Colonic mucosa (tissue), 4 donors: ENCODE measurements around the gene MYO7B. TPM values are rescaled to one million over a fixed set of nuclear protein-coding genes. Genes with fewer than 3 reads are reported as not detected.

Source experiments
- DNase-seq: peaks from one replicate; pipeline ENCODE4 v3.0.0-alpha.2; 2020
- H3K27ac ChIP-seq: fragments of 200-600 bp; one replicate; pipeline ENCODE4 v1.8.0; 2021
- H3K27me3 ChIP-seq: fragments of 200-600 bp; one replicate; pipeline ENCODE4 v1.8.0; 2021
- H3K36me3 ChIP-seq: fragments of 200-600 bp; one replicate; pipeline ENCODE4 v1.8.0; 2021
- H3K4me1 ChIP-seq: fragments of 200-600 bp; one replicate; pipeline ENCODE4 v1.8.0; 2021; ENCODE audit warnings: mild to moderate bottlenecking
- H3K4me3 ChIP-seq: fragments of 200-600 bp; one replicate; pipeline ENCODE4 v1.8.0; 2021
- H3K9ac ChIP-seq, 2 donors: one replicate each; pipeline ENCODE4 v1.7.0; 2013; ENCODE audit warnings: control low read depth in 2 of 2, low read depth in 2 of 2, low read length in 2 of 2
- H3K9me3 ChIP-seq: fragments of 200-600 bp; one replicate; pipeline ENCODE4 v1.8.0; 2021
- intact Hi-C: fragments of 100-400 bp; cut with DNase I; formaldehyde crosslinking; loops from one replicate; pipeline ENCODE4 v1.14.1; 2022
- total RNA-seq, 2 donors: library from RNA; stranded (reverse); fragmentation: NEBNext Ultra II Directional in 1 of 2; extraction: Animal tissue kit (Norgen Biotek cat#: 25700) in 1 of 2; gene quantifications; one replicate each; pipeline ENCODE4 v1.2.1, GENCODE V29; 2021
- TF ChIP-seq, protein P1 (sequence below): fragments of 200-600 bp; IDR thresholded peaks from one replicate; pipeline ENCODE4 v1.8.0; 2022; ENCODE audit warnings: antibody characterized with exemption, mild to moderate bottlenecking
- donor health status: healthy.
- donor health status: DM: no; HTN: no; CAD: no.
- donor health status: DM: no; HTN: no; CAD: no.

MYO7B gene
- total RNA-seq, 2 donors from 2014 or later: 159 to 218 TPM

DNA sequence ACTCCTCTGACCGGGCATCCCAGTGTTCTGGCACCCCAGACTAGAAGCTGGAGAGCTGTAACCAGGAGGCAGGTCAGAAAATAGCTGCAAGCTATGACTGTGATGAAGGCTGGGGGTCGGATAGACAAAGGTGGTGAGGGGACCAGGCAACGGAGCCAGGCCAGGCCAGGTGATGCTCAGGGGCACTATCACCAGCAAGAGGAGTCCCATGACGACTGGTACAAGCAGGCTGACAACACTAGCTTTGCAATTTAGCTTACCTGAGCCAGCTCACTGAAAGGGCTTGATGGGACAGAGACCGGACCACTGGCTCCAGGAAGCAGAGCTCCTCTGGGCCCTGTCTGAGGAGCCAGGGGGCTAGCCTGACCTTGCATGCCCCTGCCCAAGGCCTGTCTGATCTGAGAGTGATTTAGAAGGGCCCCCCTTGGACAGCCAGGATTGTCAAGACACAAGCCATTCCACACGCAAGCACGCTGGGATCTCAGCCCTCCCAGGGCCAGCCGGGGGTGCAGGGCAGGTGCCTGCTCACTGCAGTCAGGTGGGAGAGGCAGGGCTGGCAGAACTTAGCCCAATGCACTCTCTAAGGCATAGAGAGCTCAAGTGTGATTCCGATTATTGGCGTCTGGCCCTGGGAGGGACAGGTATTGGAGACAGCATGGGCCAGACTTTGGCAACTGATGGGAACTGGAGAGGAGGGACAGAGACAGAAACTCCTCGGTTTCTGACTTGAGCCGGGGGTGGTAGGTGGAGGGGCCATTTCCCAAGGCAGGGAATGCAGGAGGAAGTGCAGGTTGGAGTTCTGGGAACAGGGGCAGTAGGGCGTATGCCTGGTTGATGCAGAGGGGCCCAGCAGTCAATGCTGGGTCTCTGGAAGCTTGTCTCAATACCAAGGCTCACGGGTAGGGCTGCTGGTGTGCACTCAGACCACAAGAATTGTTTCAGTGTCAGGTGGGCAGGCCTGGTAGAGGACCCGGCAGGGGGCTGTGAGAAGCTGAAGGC is 47.7 kb downstream of the MYO7B start:
- no peaks in the 10 kb centered on the region for H3K9me3 ChIP-seq
- TF ChIP-seq, protein P1, sequence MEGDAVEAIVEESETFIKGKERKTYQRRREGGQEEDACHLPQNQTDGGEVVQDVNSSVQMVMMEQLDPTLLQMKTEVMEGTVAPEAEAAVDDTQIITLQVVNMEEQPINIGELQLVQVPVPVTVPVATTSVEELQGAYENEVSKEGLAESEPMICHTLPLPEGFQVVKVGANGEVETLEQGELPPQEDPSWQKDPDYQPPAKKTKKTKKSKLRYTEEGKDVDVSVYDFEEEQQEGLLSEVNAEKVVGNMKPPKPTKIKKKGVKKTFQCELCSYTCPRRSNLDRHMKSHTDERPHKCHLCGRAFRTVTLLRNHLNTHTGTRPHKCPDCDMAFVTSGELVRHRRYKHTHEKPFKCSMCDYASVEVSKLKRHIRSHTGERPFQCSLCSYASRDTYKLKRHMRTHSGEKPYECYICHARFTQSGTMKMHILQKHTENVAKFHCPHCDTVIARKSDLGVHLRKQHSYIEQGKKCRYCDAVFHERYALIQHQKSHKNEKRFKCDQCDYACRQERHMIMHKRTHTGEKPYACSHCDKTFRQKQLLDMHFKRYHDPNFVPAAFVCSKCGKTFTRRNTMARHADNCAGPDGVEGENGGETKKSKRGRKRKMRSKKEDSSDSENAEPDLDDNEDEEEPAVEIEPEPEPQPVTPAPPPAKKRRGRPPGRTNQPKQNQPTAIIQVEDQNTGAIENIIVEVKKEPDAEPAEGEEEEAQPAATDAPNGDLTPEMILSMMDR: no peak
- no peaks in the 10 kb centered on the region for H3K4me1 ChIP-seq
- H3K27ac ChIP-seq: no peak overlapping the region
- H3K4me3 ChIP-seq: no peak overlapping the region
- intact Hi-C loops: no loop called here
- no peak for DNase-seq
- H3K9ac ChIP-seq: no peak overlapping the region
- no peaks in the 10 kb centered on the region for H3K36me3 ChIP-seq
- H3K27me3 ChIP-seq: no peaks in the 10 kb centered on the region

DNA sequence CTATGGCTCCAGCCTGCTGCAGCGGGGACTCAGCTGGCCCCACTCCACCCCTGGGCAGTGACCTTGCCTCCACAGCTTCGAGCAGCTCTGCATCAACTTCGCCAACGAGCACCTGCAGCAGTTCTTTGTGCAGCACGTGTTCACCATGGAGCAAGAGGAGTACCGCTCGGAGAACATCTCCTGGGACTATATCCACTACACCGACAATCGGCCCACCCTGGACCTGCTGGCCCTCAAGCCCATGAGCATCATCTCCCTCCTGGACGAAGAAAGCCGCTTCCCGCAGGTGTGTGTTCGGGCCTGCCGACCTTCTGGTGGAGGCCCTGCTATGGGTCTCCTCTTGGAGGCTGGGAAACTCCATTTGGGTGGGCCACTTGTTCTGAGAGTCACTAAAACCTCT is 48.6 kb downstream of the MYO7B start:
- Histone ChIP-seq H3K4me1 (no peaks in the 10 kb centered on the region), H3K36me3 (no peaks in the 10 kb centered on the region), H3K4me3 (no peak overlapping the region), H3K27ac (no peak overlapping the region), H3K9me3 (no peaks in the 10 kb centered on the region), H3K9ac (no peak overlapping the region), H3K27me3 (no peaks in the 10 kb centered on the region)
- intact Hi-C loops: no loop called here
- no peak for DNase-seq
- TF ChIP-seq, protein P1: no peak

DNA sequence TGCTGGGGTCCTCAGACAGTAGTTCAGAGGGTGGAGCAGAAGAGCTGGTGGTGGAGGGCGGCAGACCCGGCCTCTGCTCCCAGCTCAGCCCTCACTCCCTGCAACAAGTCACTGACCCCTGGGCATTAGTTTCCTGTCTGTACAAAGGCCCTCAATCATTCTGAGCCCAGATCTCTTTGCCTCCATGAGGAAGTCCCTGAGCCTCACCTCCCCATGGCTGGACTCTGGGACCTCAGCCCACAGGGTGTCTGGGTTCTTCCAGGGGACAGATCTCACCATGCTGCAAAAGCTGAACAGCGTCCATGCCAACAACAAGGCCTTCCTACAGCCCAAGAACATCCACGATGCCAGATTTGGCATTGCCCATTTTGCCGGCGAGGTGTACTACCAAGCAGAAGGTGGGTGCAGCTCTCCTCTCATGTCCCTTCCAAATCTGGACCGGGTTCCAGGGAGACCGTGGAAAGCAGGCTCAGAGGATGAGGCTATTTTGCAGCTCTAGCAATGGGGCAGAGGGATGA is 49.1 kb downstream of the MYO7B start:
- no peak for DNase-seq
- intact Hi-C loops: no loop called here

DNA sequence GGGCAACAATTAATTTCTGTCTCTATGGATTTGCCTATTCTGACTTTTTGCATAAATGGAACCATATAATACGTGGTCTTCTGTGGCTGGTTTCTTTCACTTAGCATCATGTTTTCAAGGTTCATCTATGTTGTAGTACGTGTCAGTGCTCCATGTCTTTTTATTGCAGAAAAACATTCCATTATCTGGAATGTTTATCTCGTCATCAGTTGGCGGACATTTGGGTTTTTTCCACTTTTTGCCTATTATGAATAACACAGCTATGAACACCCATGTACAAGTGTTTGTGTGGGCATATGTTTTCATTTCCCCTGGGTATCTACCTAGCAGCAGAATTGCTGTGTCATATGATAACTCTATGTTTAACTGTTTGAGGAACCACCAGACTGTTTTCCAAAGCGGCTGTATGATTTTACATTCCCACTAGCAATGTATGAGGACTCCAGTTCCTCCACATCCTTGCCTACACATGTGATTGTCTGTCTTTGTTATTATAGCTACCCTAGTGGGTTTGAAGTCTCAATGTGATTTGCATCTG is 49.9 kb downstream of the MYO7B start:
- DNase-seq: no peak
- intact Hi-C loops: no loop called here

More for the DNA sequence above, 49.1 kb downstream of the MYO7B start:
- Histone ChIP-seq H3K27me3 (no peaks in the 10 kb centered on the region), H3K9ac (no peak overlapping the region), H3K36me3 (no peaks in the 10 kb centered on the region), H3K4me3 (no peak overlapping the region), H3K4me1 (no peaks in the 10 kb centered on the region), H3K9me3 (no peaks in the 10 kb centered on the region), H3K27ac (no peak overlapping the region)
- TF ChIP-seq, protein P1: no peak

DNA sequence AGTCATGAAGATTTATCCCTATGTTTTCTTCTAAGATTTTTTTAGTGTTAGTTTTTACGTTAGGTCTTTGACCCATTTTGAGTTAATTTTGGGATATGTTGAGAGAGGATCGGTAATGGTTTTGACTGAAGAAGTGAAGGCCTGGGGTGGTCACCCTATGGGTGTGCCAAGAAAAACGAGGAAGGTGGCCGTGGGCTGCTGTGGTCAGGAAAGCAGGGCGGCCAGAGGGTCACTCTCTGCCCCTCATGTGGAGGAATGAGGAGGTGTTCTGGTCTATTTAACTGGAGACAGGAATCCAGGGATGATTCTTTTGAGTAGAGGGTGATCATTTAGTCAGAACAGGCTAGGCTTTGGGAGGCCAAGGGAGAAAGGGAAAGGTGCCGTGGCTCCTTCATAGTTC is 50.7 kb downstream of the MYO7B start:
- H3K36me3 ChIP-seq: no peaks in the 10 kb centered on the region
- H3K4me3 ChIP-seq: no peak overlapping the region
- TF ChIP-seq, protein P1: no peak
- DNase-seq: no peak
- intact Hi-C loops: no loop called here
- no peaks in the 10 kb centered on the region for H3K9me3 ChIP-seq
- H3K27me3 ChIP-seq: no peaks in the 10 kb centered on the region
- no peak overlapping the region for H3K27ac ChIP-seq
- H3K4me1 ChIP-seq: no peaks in the 10 kb centered on the region
- H3K9ac ChIP-seq: no peak overlapping the region

More for the DNA sequence above, 49.9 kb downstream of the MYO7B start:
- H3K4me3 ChIP-seq: no peak overlapping the region
- no peak overlapping the region for H3K27ac ChIP-seq
- no peaks in the 10 kb centered on the region for H3K9me3 ChIP-seq
- H3K36me3 ChIP-seq: no peaks in the 10 kb centered on the region
- H3K9ac ChIP-seq: no peak overlapping the region
- H3K27me3 ChIP-seq: no peaks in the 10 kb centered on the region
- H3K4me1 ChIP-seq: no peaks in the 10 kb centered on the region
- TF ChIP-seq, protein P1: no peak
